GM12891 (cell line): ENCODE results near the gene CYREN.

ENCODE experiments used
- PAX5 ChIP-seq: IDR thresholded peaks from 2 replicates; pipeline ENCODE4 v1.6.1; 2011; ENCODE audit warnings: low read length, moderate library complexity, mild to moderate bottlenecking; ENCODE audit not compliant: insufficient read depth, severe bottlenecking
- POLR2A ChIP-seq: IDR thresholded peaks from 2 replicates; pipeline ENCODE4 v1.6.1; 2011; ENCODE audit warnings: low read depth, low read length, control low read depth
- POLR2AphosphoS5 ChIP-seq: IDR thresholded peaks from 2 replicates; pipeline ENCODE4 v1.6.1; 2011; ENCODE audit warnings: low read depth, low read length, control low read depth
- POU2F2 ChIP-seq: IDR thresholded peaks from 2 replicates; pipeline ENCODE4 v1.6.1; 2011; ENCODE audit warnings: low read depth, mild to moderate bottlenecking, control low read depth, low read length, moderate library complexity
- SPI1 ChIP-seq: IDR thresholded peaks from 2 replicates; pipeline ENCODE4 v1.6.1; 2011; ENCODE audit warnings: low read depth, low read length, control low read depth
- TAF1 ChIP-seq: IDR thresholded peaks from 2 replicates; pipeline ENCODE4 v1.6.1; 2011; ENCODE audit warnings: low read depth, low read length, control low read depth

DNA sequence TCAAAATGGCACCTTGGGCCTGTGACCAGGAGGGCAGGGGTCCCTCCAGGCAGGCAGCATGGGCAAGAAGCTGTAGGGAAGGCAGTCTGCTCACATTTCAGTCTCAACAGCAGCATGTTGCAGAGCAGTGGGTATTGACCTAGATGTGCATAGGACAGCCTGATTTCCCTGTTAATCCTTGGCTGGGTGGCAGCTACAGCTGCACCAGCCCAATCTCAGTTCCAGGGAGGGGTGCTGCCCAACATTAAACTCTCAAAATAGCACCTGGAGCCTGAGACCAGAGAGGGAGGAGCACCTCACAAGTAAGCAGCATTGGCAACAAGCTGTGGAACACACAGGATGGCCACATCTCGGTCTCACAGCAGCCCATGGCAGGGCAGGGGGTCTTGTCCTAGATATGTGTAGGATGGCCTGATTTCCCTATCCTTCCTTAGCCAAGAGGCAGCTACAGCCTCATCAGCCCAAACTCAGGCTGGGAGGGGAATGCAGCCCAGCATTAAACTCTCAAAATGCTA is 12.3 kb downstream of the CYREN start:
- TF ChIP-seq POLR2AphosphoS5, result no peak
- no peak for TF ChIP-seq POLR2A
- no peak for TF ChIP-seq TAF1
- no peak for TF ChIP-seq SPI1
- TF ChIP-seq POU2F2, result no peak
- TF ChIP-seq PAX5, result no peak
